HCT116 (cell line): ENCODE measurements around the gene CDH23. TPM values are rescaled to one million over a fixed set of nuclear protein-coding genes. Genes with fewer than 3 reads are reported as not detected.

Experiments used
- ATAC-seq: fragments of 200-7000 bp; cut with Tn5 transposase; 2 replicates; pipeline ENCODE4 v1.9.1; 2020; ENCODE audit warnings: mild to moderate bottlenecking, moderate library complexity
- BruUV-seq: library from RNA; stranded (reverse); fragments of 400-500 nt; replicated peaks from 2 replicates; lab custom pipeline; 2021; lab: Mats Ljungman, UMichigan
- CTCF ChIA-PET: fragments of 300-600 bp; sonication (Branson Sonifier 250); formaldehyde crosslinking; loops from one replicate; lab custom pipeline; 2021; ENCODE audit warnings: antibody characterized with exemption; lab: Charles Lee
- POLR2A ChIA-PET: fragments of 300-600, 350-600 bp; sonication (Branson Sonifier 250); formaldehyde crosslinking; loops from one replicate; lab custom pipeline; 2021; ENCODE audit warnings: antibody characterized with exemption; lab: Charles Lee
- RAD21 ChIA-PET, 2 experiments: fragments of 300-600 bp; sonication (Branson Sonifier 250); formaldehyde crosslinking; loops; one replicate each; lab custom pipeline; 2023; ENCODE audit warnings: low total read pairs in 2 of 2; ENCODE audit not compliant: uncharacterized antibody in 2 of 2, unreplicated experiment in 2 of 2, low non-redundant PET in 1 of 2; lab: Charles Lee
- DNase-seq: peaks from one replicate; pipeline ENCODE4 v3.0.0-alpha.2; 2010; ENCODE audit warnings: low read depth, low spot score
- H2AFZ ChIP-seq: fragments of 200-600 bp; shearing (Covaris generic), sonication (generic); 2 replicates; pipeline ENCODE4 v1.6.1; 2017; ENCODE audit warnings: low read depth, mixed run types, mixed read lengths, antibody characterized with exemption, low read length; ENCODE audit not compliant: poor library complexity, severe bottlenecking
- H3K27ac ChIP-seq: 2 replicates; pipeline ENCODE4 v1.5.1; 2012; ENCODE audit warnings: low read depth, low read length
- H3K27me3 ChIP-seq: fragments of 200-600 bp; sonication (generic); 2 replicates; pipeline ENCODE4 v1.6.1; 2016; ENCODE audit warnings: mixed run types, low read length, mixed read lengths; ENCODE audit not compliant: insufficient read depth
- H3K36me3 ChIP-seq, 2 experiments: fragments of 200-500 bp in 1 of 2; fragments of 200-600 bp in 1 of 2; sonication (Bioruptor generic) in 1 of 2; sonication (generic) in 1 of 2; 2 replicates each; pipeline versions ENCODE4 v1.5.1 to v1.6.1; 2014 to 2016; ENCODE audit warnings: low read length in 2 of 2, inconsistent platforms in 1 of 2, mixed read lengths in 1 of 2, mixed run types in 1 of 2; ENCODE audit not compliant: insufficient read depth in 2 of 2, control insufficient read depth in 1 of 2
- H3K4me1 ChIP-seq, 2 experiments: fragments of 200-600 bp in 1 of 2; sonication (generic) in 1 of 2; 2 replicates each; pipeline versions ENCODE4 v1.5.1 to v1.6.1; 2012 to 2017; ENCODE audit warnings: low read length in 2 of 2, inconsistent platforms in 1 of 2, mild to moderate bottlenecking in 1 of 2, mixed read lengths in 1 of 2, mixed run types in 1 of 2, moderate library complexity in 1 of 2; ENCODE audit not compliant: insufficient read depth in 2 of 2, control insufficient read depth in 1 of 2
- H3K4me2 ChIP-seq: fragments of 200-600 bp; sonication (generic); 2 replicates; pipeline ENCODE4 v1.6.1; 2017; ENCODE audit warnings: mixed run types, low read length, mixed read lengths
- H3K4me3 ChIP-seq, 2 experiments: fragments of 200-600 bp in 1 of 2; sonication (generic) in 1 of 2; replicated peaks in 1 of 2; 2 replicates each; pipeline ENCODE4 v1.5.1; 2011 to 2016; ENCODE audit warnings: low read length in 2 of 2, control low read depth in 1 of 2, low read depth in 1 of 2, mild to moderate bottlenecking in 1 of 2, mixed read lengths in 1 of 2, mixed run types in 1 of 2
- H3K79me2 ChIP-seq: fragments of 200-600 bp; sonication (generic); 2 replicates; pipeline ENCODE4 v1.6.1; 2017; ENCODE audit warnings: mild to moderate bottlenecking, mixed run types, low read length, moderate library complexity, mixed read lengths; ENCODE audit not compliant: insufficient read depth
- H3K9ac ChIP-seq: fragments of 200-600 bp; sonication (generic); 2 replicates; pipeline ENCODE4 v1.6.1; 2016; ENCODE audit warnings: low read length, mixed read lengths
- H3K9me2 ChIP-seq: fragments of 200-600 bp; sonication (generic), shearing (Covaris generic); 2 replicates; pipeline ENCODE4 v1.6.1; 2017; ENCODE audit warnings: mixed run types, mild to moderate bottlenecking, moderate library complexity; ENCODE audit not compliant: insufficient read depth
- H3K9me3 ChIP-seq, 2 experiments: fragments of 200-500 bp in 1 of 2; fragments of 200-600 bp in 1 of 2; sonication (Bioruptor generic) in 1 of 2; sonication (generic) in 1 of 2; 2 replicates each; pipeline ENCODE4 v1.6.1; 2014 to 2017; ENCODE audit warnings: low read length in 2 of 2, mixed read lengths in 2 of 2, inconsistent platforms in 1 of 2, low read depth in 1 of 2, mild to moderate bottlenecking in 1 of 2, mixed run types in 1 of 2, moderate library complexity in 1 of 2; ENCODE audit not compliant: control insufficient read depth in 1 of 2, insufficient read depth in 1 of 2
- H4K20me1 ChIP-seq: fragments of 200-600 bp; sonication (generic), shearing (Covaris generic); 2 replicates; pipeline ENCODE4 v1.6.1; 2017; ENCODE audit warnings: mixed run types, mild to moderate bottlenecking, moderate library complexity; ENCODE audit not compliant: insufficient read depth
- CEBPB ChIP-seq: IDR thresholded peaks from 2 replicates; pipeline ENCODE4 v1.6.1; 2012; ENCODE audit warnings: low read depth
- EZH2phosphoT487 ChIP-seq: fragments of 200-600 bp; IDR thresholded peaks from 2 replicates; pipeline ENCODE4 v1.6.1; 2018; ENCODE audit warnings: antibody characterized with exemption, borderline replicate concordance
- JUND ChIP-seq: IDR thresholded peaks from 2 replicates; pipeline ENCODE4 v1.6.1; 2012
- SIN3A ChIP-seq: IDR thresholded peaks from 2 replicates; pipeline ENCODE4 v1.6.1; 2012; ENCODE audit warnings: low read depth
- YY1 ChIP-seq: IDR thresholded peaks from 2 replicates; pipeline ENCODE4 v1.6.1; 2011; ENCODE audit warnings: low read length, low read depth, moderate library complexity, mild to moderate bottlenecking; ENCODE audit not compliant: insufficient replicate concordance; ENCODE audit errors: extremely low read depth
- ZNF274 ChIP-seq: fragments of 200-500 bp; sonication (Bioruptor generic); IDR thresholded peaks from 2 replicates; pipeline ENCODE4 v1.6.1; 2014; ENCODE audit warnings: mild to moderate bottlenecking, low read depth, low read length, inconsistent platforms
- intact Hi-C: fragments of 100-400 bp; cut with micrococcal nuclease; formaldehyde crosslinking; loops from 2 replicates; pipeline ENCODE4 v1.10.0; 2022
- total RNA-seq: library from RNA; stranded (reverse); gene quantifications from one replicate; pipeline ENCODE4 v1.2.1, GENCODE V29; 2021; ENCODE audit not compliant: unreplicated experiment
- TF ChIP-seq, protein P1 (sequence below): IDR thresholded peaks from 2 replicates; pipeline ENCODE4 v1.6.1; 2012; ENCODE audit warnings: low read depth
- TF ChIP-seq, protein P2 (sequence below): IDR thresholded peaks from 2 replicates; pipeline ENCODE4 v1.6.1; 2012
- TF ChIP-seq, protein P3 (sequence below): IDR thresholded peaks from 2 replicates; pipeline ENCODE4 v1.6.1; 2011; ENCODE audit warnings: mild to moderate bottlenecking, low read length, moderate library complexity; ENCODE audit not compliant: insufficient replicate concordance; ENCODE audit errors: extremely low read depth
- TF ChIP-seq, protein P4 (sequence below): IDR thresholded peaks from 2 replicates; pipeline ENCODE4 v1.6.1; 2012

The CDH23 gene
- total RNA-seq, 1 experiment from 2014 or later, result not detected

DNA sequence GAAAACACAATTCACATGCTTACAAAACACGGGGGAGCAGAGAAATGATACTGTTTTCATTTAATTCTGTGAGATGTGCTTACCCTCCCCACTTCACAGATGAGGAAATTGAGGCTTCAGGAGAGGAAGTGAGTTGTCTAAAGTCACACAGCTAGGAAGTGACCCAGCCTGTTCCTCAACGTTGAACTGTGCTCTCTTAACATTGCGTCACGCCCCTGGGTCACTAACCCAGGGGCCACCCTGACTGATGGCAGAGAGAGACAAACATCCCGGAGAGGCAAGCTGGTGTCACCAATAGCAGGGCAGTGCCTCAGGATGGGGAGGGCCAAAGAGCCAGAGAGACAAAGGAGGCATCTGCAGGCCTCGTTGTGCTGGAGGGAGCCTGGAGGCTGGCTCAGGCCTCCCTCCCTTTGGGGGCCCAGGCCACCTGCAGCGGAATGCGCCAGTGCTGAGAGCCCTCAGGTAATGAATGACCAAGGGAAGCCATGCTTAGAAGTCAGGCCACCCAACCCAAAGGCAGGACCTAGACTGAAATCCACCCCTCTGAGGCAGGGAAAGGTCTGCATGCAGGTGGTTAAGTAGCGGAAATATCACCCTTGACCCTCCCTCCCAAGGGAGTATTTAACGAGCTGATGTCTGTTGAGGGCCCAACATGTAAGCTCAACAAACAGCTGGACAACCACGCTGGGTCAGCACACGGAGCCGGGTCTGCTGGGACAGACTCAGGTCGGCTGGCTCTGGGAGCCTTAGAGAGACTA is 241.5 kb downstream of the CDH23 start:
- H3K27ac ChIP-seq, result no peak overlapping the region
- no peaks in the 10 kb centered on the region for H4K20me1 ChIP-seq
- CTCF ChIA-PET, result interaction anchor here (0.8 kb wide), 1 partner anchor 15 kb away, joined by 4 read pairs; no protein-coding TSS in a partner anchor
- TF ChIP-seq JUND (no peak), SIN3A (no peak), EZH2phosphoT487 (no peak), ZNF274 (no peak), YY1 (no peak), CEBPB (no peak)
- TF ChIP-seq, protein P1, sequence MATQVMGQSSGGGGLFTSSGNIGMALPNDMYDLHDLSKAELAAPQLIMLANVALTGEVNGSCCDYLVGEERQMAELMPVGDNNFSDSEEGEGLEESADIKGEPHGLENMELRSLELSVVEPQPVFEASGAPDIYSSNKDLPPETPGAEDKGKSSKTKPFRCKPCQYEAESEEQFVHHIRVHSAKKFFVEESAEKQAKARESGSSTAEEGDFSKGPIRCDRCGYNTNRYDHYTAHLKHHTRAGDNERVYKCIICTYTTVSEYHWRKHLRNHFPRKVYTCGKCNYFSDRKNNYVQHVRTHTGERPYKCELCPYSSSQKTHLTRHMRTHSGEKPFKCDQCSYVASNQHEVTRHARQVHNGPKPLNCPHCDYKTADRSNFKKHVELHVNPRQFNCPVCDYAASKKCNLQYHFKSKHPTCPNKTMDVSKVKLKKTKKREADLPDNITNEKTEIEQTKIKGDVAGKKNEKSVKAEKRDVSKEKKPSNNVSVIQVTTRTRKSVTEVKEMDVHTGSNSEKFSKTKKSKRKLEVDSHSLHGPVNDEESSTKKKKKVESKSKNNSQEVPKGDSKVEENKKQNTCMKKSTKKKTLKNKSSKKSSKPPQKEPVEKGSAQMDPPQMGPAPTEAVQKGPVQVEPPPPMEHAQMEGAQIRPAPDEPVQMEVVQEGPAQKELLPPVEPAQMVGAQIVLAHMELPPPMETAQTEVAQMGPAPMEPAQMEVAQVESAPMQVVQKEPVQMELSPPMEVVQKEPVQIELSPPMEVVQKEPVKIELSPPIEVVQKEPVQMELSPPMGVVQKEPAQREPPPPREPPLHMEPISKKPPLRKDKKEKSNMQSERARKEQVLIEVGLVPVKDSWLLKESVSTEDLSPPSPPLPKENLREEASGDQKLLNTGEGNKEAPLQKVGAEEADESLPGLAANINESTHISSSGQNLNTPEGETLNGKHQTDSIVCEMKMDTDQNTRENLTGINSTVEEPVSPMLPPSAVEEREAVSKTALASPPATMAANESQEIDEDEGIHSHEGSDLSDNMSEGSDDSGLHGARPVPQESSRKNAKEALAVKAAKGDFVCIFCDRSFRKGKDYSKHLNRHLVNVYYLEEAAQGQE, result no peak
- TF ChIP-seq, protein P2, sequence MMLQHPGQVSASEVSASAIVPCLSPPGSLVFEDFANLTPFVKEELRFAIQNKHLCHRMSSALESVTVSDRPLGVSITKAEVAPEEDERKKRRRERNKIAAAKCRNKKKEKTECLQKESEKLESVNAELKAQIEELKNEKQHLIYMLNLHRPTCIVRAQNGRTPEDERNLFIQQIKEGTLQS, result no peak
- TF ChIP-seq, protein P3, sequence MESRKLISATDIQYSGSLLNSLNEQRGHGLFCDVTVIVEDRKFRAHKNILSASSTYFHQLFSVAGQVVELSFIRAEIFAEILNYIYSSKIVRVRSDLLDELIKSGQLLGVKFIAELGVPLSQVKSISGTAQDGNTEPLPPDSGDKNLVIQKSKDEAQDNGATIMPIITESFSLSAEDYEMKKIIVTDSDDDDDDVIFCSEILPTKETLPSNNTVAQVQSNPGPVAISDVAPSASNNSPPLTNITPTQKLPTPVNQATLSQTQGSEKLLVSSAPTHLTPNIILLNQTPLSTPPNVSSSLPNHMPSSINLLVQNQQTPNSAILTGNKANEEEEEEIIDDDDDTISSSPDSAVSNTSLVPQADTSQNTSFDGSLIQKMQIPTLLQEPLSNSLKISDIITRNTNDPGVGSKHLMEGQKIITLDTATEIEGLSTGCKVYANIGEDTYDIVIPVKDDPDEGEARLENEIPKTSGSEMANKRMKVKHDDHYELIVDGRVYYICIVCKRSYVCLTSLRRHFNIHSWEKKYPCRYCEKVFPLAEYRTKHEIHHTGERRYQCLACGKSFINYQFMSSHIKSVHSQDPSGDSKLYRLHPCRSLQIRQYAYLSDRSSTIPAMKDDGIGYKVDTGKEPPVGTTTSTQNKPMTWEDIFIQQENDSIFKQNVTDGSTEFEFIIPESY, result no peak
- TF ChIP-seq, protein P4, sequence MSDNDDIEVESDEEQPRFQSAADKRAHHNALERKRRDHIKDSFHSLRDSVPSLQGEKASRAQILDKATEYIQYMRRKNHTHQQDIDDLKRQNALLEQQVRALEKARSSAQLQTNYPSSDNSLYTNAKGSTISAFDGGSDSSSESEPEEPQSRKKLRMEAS, result no peak
- no peaks in the 10 kb centered on the region for H3K9me2 ChIP-seq
- no peaks in the 10 kb centered on the region for H3K4me1 ChIP-seq
- DNase-seq (no peak), ATAC-seq (no peak)
- no peaks in the 10 kb centered on the region for H3K9me3 ChIP-seq
- POLR2A ChIA-PET, result no interaction called here
- no peaks in the 10 kb centered on the region for H3K79me2 ChIP-seq
- H2AFZ ChIP-seq, result no peak overlapping the region
- H3K9ac ChIP-seq, result no peak overlapping the region
- H3K36me3 ChIP-seq, result no peaks in the 10 kb centered on the region
- H3K27me3 ChIP-seq, result no peaks in the 10 kb centered on the region
- H3K4me2 ChIP-seq, result no peak overlapping the region
- RAD21 ChIA-PET, result no interaction called here
- no TSS peak for BruUV-seq
- H3K4me3 ChIP-seq, result no peak overlapping the region
- intact Hi-C loops, result no loop called here
